GM23338 (cell line): ENCODE results near the gene TNFSF10. TPM values are rescaled to one million over a fixed set of nuclear protein-coding genes. Genes with fewer than 3 reads are reported as not detected.
"Not testable (repeated sequence)": the region's sequence is repeated elsewhere in the genome, so short reads cannot be mapped to it uniquely, and the experiment has no call there.

Source experiments
- ATAC-seq: fragments of 200-7000 bp; cut with Tn5 transposase; 3 replicates; pipeline ENCODE4 v1.9.1; 2020
- DNase-seq: peaks from one replicate; pipeline ENCODE4 v3.0.0-alpha.2; 2015; ENCODE audit warnings: low spot score
- H2AFZ ChIP-seq: fragments of 200-600 bp; sonication (generic); 2 replicates; pipeline ENCODE4 v1.8.0; 2016; ENCODE audit warnings: antibody characterized with exemption, mild to moderate bottlenecking, moderate library complexity
- H3F3A ChIP-seq: fragments of 200-600 bp; sonication (generic); replicated peaks from 2 replicates; pipeline ENCODE4 v1.8.0; 2017; ENCODE audit warnings: antibody characterized with exemption, mixed run types, low read depth
- H3K27ac ChIP-seq: fragments of 200-600 bp; sonication (generic); 2 replicates; pipeline ENCODE4 v1.6.1; 2016; ENCODE audit warnings: low read depth
- H3K27me3 ChIP-seq: fragments of 200-600 bp; sonication (generic); 2 replicates; pipeline ENCODE4 v1.8.0; 2016; ENCODE audit warnings: mild to moderate bottlenecking, mixed run types, moderate library complexity; ENCODE audit not compliant: insufficient read depth
- H3K36me3 ChIP-seq: fragments of 200-600 bp; sonication (generic); 2 replicates; pipeline ENCODE4 v1.8.0; 2016; ENCODE audit warnings: mild to moderate bottlenecking; ENCODE audit not compliant: insufficient read depth
- H3K4me1 ChIP-seq: fragments of 200-600 bp; sonication (generic); 2 replicates; pipeline ENCODE4 v1.8.0; 2016; ENCODE audit warnings: mild to moderate bottlenecking, moderate library complexity; ENCODE audit not compliant: insufficient read depth
- H3K4me2 ChIP-seq: fragments of 200-600 bp; sonication (generic); 2 replicates; pipeline ENCODE4 v1.7.1; 2017; ENCODE audit warnings: mixed run types
- H3K4me3 ChIP-seq: fragments of 200-600 bp; sonication (generic); 2 replicates; pipeline ENCODE4 v1.6.1; 2016; ENCODE audit warnings: mixed run types
- H3K79me2 ChIP-seq: fragments of 200-600 bp; sonication (generic); replicated peaks from 2 replicates; pipeline ENCODE4 v1.8.0; 2017; ENCODE audit warnings: mild to moderate bottlenecking; ENCODE audit not compliant: insufficient read depth
- H3K9me2 ChIP-seq: fragments of 200-600 bp; sonication (generic); 2 replicates; pipeline ENCODE4 v1.8.0; 2017; ENCODE audit not compliant: insufficient read depth
- H4K20me1 ChIP-seq: fragments of 200-600 bp; sonication (generic); replicated peaks from 2 replicates; pipeline ENCODE4 v1.8.0; 2017; ENCODE audit warnings: mild to moderate bottlenecking; ENCODE audit not compliant: insufficient read depth
- H3K27ac Mint-ChIP-seq: 2 replicates; pipeline ENCODE4 v1.8.0; 2020; ENCODE audit warnings: inconsistent platforms, mild to moderate bottlenecking, moderate library complexity, mixed read lengths
- H3K27me3 Mint-ChIP-seq: 3 replicates; pipeline ENCODE4 v1.8.0; 2022; ENCODE audit warnings: low read depth, mild to moderate bottlenecking, moderate library complexity, mixed read lengths, inconsistent platforms; ENCODE audit not compliant: insufficient read depth, poor library complexity
- H3K36me3 Mint-ChIP-seq: 3 replicates; pipeline ENCODE4 v1.8.0; 2021; ENCODE audit warnings: low read depth, mild to moderate bottlenecking, inconsistent platforms, moderate library complexity, mixed read lengths
- H3K4me1 Mint-ChIP-seq: 3 replicates; pipeline ENCODE4 v1.8.0; 2020; ENCODE audit warnings: mild to moderate bottlenecking, inconsistent platforms, mixed read lengths
- H3K4me3 Mint-ChIP-seq: 3 replicates; pipeline ENCODE4 v1.8.0; 2021; ENCODE audit warnings: moderate library complexity, mild to moderate bottlenecking, inconsistent platforms, mixed read lengths
- H3K9me3 Mint-ChIP-seq: 3 replicates; pipeline ENCODE4 v1.8.0; 2020; ENCODE audit warnings: moderate library complexity, mild to moderate bottlenecking, inconsistent platforms, mixed read lengths
- CREB1 ChIP-seq: fragments of 250-450 bp; sonication (Bioruptor Pico); IDR thresholded peaks from 2 replicates; pipeline ENCODE4 v1.5.0; 2020; ENCODE audit warnings: low read depth, mild to moderate bottlenecking, moderate library complexity
- EZH2 ChIP-seq: fragments of 200-600 bp; sonication (generic); IDR thresholded peaks from one replicate; pipeline ENCODE4 v1.8.0; 2017; ENCODE audit warnings: antibody characterized with exemption, mild to moderate bottlenecking, low read depth; ENCODE audit not compliant: unreplicated experiment
- JUNB ChIP-seq: IDR thresholded peaks from one replicate; pipeline ENCODE4 v1.6.1; 2016; ENCODE audit warnings: antibody characterized with exemption; ENCODE audit not compliant: unreplicated experiment
- NANOG ChIP-seq: IDR thresholded peaks from 2 replicates; pipeline ENCODE4 v1.6.1; 2016; ENCODE audit warnings: antibody characterized with exemption, borderline replicate concordance
- POLR2AphosphoS5 ChIP-seq: IDR thresholded peaks from 2 replicates; pipeline ENCODE4 v1.6.1; 2016; ENCODE audit warnings: antibody characterized with exemption, low read depth
- REST ChIP-seq: IDR thresholded peaks from one replicate; pipeline ENCODE4 v1.6.1; 2018; ENCODE audit warnings: antibody characterized with exemption; ENCODE audit not compliant: unreplicated experiment
- STAT1 ChIP-seq: IDR thresholded peaks from one replicate; pipeline ENCODE4 v1.6.1; 2016; ENCODE audit warnings: antibody characterized with exemption; ENCODE audit not compliant: unreplicated experiment
- ZNF331 ChIP-seq: fragments of 250-450 bp; sonication (Bioruptor Pico); IDR thresholded peaks from 2 replicates; pipeline ENCODE4 v1.5.0; 2020; ENCODE audit warnings: low read depth, mild to moderate bottlenecking, moderate library complexity
- polyA plus RNA-seq: library from polyadenylated mRNA; unstranded; fragments of >200 nt; fragmentation: Nextera tagmentation; extraction: Ambion mirVana; gene quantifications from 2 replicates; pipeline ENCODE4 v1.2.1, GENCODE V29; 2016
- total RNA-seq: library from RNA; depleted of rRNA; stranded (reverse); fragments of >200 nt; shearing (Covaris generic); gene quantifications from 2 replicates; pipeline ENCODE4 v1.2.3, GENCODE V29; 2014
- TF ChIP-seq, protein P1 (sequence below): fragments of 250-450 bp; sonication (Bioruptor Pico); IDR thresholded peaks from 2 replicates; pipeline ENCODE4 v1.5.0; 2020; ENCODE audit warnings: mild to moderate bottlenecking, moderate library complexity
- TF ChIP-seq, protein P2 (sequence below): IDR thresholded peaks from 2 replicates; pipeline ENCODE4 v1.6.1; 2016; ENCODE audit warnings: antibody characterized with exemption

The TNFSF10 gene
- total and polyA plus RNA-seq, 2 experiments from 2014 or later = 0.27 TPM; not detected in 1

DNA sequence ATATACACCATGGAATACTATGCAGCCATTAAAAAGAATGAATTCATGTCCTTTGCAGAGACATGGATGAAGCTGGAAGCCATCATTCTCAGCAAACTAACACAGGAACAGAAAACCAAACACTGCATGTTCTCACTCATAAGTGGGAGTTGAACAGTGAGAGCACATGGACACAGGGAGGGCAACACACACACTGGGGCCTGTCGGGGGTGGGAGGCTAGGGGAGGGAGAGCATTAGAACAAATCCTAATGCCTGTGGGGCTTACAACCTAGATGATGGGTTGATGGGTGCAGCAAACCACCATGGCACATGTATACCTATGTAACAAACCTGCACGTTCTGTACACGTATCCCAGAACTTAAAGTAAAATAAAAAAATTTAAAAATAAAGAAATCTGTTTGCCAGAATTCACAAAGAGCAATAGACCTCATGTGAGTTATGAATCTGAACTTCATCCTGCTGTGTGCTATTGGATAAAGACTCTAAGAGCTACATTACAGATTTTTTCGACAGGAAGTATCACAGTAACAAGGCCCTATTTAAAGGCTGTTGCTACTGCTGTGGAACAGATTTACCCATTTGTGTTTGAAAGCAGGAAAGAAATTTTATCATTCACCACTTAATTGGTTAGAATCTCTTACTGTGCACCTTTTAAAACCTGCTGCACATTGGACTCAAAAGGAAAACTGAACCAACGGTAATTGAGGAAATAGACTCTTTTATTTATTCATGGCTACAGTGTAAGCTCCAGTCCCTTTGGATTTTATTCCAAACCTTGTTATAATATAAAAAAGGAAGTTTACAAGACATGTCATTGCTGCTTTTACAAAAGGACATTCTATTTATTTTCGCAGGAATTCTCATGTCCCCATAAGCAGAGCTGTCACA, 1.1 kb downstream of the TNFSF10 start:
- not testable (repeated sequence) for H3K4me2 ChIP-seq, H3K9me2 ChIP-seq, H3K4me3 ChIP-seq, H3F3A ChIP-seq, H3K36me3 ChIP-seq, H3K4me3 Mint-ChIP-seq, H3K36me3 Mint-ChIP-seq, H3K79me2 ChIP-seq, DNase-seq, H2AFZ ChIP-seq, H3K27ac ChIP-seq, ATAC-seq, H4K20me1 ChIP-seq, H3K27ac Mint-ChIP-seq, H3K9me3 Mint-ChIP-seq, H3K27me3 Mint-ChIP-seq, H3K27me3 ChIP-seq
- H3K4me1 Mint-ChIP-seq = peaks cover 11% of the 10 kb centered on the region
- peaks cover 11% of the 10 kb centered on the region for H3K4me1 ChIP-seq

GRCh38 chr3:172520301-172520831, 2.9 kb downstream of the TNFSF10 start:
- no peaks in the 10 kb centered on the region for H3K36me3 ChIP-seq
- H3K4me1 Mint-ChIP-seq = peaks cover 11% of the 10 kb centered on the region
- no peak overlapping the region for H3K27ac ChIP-seq
- ATAC-seq (no peak), DNase-seq (no peak)
- no peaks in the 10 kb centered on the region for H3K9me2 ChIP-seq
- H3K79me2 ChIP-seq = no peaks in the 10 kb centered on the region
- H3K4me2 ChIP-seq = no peak overlapping the region
- H3K4me3 ChIP-seq = no peak overlapping the region
- no peaks in the 10 kb centered on the region for H3K27me3 Mint-ChIP-seq
- H3K4me3 Mint-ChIP-seq = no peak overlapping the region
- no peaks in the 10 kb centered on the region for H3K36me3 Mint-ChIP-seq
- H4K20me1 ChIP-seq = no peaks in the 10 kb centered on the region
- H3K27me3 ChIP-seq = no peaks in the 10 kb centered on the region
- H3K4me1 ChIP-seq = peaks cover 11% of the 10 kb centered on the region
- no peaks in the 10 kb centered on the region for H3F3A ChIP-seq
- no peaks in the 10 kb centered on the region for H3K9me3 Mint-ChIP-seq
- H2AFZ ChIP-seq = no peak overlapping the region
- H3K27ac Mint-ChIP-seq = no peak overlapping the region
- TF ChIP-seq, protein P1, sequence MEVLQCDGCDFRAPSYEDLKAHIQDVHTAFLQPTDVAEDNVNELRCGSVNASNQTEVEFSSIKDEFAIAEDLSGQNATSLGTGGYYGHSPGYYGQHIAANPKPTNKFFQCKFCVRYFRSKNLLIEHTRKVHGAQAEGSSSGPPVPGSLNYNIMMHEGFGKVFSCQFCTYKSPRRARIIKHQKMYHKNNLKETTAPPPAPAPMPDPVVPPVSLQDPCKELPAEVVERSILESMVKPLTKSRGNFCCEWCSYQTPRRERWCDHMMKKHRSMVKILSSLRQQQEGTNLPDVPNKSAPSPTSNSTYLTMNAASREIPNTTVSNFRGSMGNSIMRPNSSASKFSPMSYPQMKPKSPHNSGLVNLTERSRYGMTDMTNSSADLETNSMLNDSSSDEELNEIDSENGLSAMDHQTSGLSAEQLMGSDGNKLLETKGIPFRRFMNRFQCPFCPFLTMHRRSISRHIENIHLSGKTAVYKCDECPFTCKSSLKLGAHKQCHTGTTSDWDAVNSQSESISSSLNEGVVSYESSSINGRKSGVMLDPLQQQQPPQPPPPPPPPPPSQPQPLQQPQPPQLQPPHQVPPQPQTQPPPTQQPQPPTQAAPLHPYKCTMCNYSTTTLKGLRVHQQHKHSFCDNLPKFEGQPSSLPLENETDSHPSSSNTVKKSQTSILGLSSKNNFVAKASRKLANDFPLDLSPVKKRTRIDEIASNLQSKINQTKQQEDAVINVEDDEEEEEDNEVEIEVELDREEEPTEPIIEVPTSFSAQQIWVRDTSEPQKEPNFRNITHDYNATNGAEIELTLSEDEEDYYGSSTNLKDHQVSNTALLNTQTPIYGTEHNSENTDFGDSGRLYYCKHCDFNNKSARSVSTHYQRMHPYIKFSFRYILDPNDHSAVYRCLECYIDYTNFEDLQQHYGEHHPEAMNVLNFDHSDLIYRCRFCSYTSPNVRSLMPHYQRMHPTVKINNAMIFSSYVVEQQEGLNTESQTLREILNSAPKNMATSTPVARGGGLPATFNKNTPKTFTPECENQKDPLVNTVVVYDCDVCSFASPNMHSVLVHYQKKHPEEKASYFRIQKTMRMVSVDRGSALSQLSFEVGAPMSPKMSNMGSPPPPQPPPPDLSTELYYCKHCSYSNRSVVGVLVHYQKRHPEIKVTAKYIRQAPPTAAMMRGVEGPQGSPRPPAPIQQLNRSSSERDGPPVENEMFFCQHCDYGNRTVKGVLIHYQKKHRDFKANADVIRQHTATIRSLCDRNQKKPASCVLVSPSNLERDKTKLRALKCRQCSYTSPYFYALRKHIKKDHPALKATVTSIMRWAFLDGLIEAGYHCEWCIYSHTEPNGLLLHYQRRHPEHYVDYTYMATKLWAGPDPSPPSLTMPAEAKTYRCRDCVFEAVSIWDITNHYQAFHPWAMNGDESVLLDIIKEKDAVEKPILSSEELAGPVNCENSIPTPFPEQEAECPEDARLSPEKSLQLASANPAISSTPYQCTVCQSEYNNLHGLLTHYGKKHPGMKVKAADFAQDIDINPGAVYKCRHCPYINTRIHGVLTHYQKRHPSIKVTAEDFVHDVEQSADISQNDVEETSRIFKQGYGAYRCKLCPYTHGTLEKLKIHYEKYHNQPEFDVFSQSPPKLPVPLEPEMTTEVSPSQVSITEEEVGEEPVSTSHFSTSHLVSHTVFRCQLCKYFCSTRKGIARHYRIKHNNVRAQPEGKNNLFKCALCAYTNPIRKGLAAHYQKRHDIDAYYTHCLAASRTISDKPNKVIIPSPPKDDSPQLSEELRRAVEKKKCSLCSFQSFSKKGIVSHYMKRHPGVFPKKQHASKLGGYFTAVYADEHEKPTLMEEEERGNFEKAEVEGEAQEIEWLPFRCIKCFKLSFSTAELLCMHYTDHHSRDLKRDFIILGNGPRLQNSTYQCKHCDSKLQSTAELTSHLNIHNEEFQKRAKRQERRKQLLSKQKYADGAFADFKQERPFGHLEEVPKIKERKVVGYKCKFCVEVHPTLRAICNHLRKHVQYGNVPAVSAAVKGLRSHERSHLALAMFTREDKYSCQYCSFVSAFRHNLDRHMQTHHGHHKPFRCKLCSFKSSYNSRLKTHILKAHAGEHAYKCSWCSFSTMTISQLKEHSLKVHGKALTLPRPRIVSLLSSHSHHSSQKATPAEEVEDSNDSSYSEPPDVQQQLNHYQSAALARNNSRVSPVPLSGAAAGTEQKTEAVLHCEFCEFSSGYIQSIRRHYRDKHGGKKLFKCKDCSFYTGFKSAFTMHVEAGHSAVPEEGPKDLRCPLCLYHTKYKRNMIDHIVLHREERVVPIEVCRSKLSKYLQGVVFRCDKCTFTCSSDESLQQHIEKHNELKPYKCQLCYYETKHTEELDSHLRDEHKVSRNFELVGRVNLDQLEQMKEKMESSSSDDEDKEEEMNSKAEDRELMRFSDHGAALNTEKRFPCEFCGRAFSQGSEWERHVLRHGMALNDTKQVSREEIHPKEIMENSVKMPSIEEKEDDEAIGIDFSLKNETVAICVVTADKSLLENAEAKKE = no peak
- TF ChIP-seq ZNF331 (CRISPR knock-in tag) = no peak
- TF ChIP-seq STAT1 = no peak
- no peak for TF ChIP-seq REST
- TF ChIP-seq JUNB = no peak
- no peak for TF ChIP-seq POLR2AphosphoS5
- no peak for TF ChIP-seq CREB1 (CRISPR knock-in tag)
- TF ChIP-seq EZH2 = no peak
- TF ChIP-seq, protein P2, sequence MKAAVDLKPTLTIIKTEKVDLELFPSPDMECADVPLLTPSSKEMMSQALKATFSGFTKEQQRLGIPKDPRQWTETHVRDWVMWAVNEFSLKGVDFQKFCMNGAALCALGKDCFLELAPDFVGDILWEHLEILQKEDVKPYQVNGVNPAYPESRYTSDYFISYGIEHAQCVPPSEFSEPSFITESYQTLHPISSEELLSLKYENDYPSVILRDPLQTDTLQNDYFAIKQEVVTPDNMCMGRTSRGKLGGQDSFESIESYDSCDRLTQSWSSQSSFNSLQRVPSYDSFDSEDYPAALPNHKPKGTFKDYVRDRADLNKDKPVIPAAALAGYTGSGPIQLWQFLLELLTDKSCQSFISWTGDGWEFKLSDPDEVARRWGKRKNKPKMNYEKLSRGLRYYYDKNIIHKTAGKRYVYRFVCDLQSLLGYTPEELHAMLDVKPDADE = no peak
- no peak for TF ChIP-seq NANOG
